Smooth muscle cell (in vitro differentiated cells): ENCODE measurements around the gene ASPDH. TPM values are rescaled to one million over a fixed set of nuclear protein-coding genes. Genes with fewer than 3 reads are reported as not detected.
A peak's percentile ranks its signal among the peaks of the same experiment; 100 is the strongest.

ENCODE experiments used
- DNase-seq: peaks from one replicate; lab custom pipeline; 2025; ENCODE audit not compliant: unreplicated experiment; lab: John Stamatoyannopoulos, UW
- H2AFZ ChIP-seq: fragments of 200-600 bp; sonication (generic); 2 replicates; pipeline ENCODE4 v1.6.0; 2016; ENCODE audit warnings: antibody characterized with exemption, low read depth, mild to moderate bottlenecking
- H3F3A ChIP-seq: fragments of 200-600 bp; sonication (generic); 2 replicates; pipeline ENCODE4 v1.6.0; 2017; ENCODE audit warnings: antibody characterized with exemption, low read depth
- H3K27ac ChIP-seq: fragments of 200-600 bp; sonication (generic); 2 replicates; pipeline ENCODE4 v1.5.1; 2016; ENCODE audit warnings: low read depth, mild to moderate bottlenecking
- H3K27me3 ChIP-seq: fragments of 200-600 bp; sonication (generic); 2 replicates; pipeline ENCODE4 v1.6.1; 2016; ENCODE audit warnings: low read depth, mild to moderate bottlenecking
- H3K36me3 ChIP-seq: fragments of 200-600 bp; sonication (generic); 2 replicates; pipeline ENCODE4 v1.5.1; 2016; ENCODE audit warnings: low read depth
- H3K4me1 ChIP-seq: fragments of 200-600 bp; sonication (generic); 2 replicates; pipeline ENCODE4 v1.5.1; 2016; ENCODE audit warnings: low read depth
- H3K4me2 ChIP-seq: fragments of 200-600 bp; sonication (generic); 2 replicates; pipeline ENCODE4 v1.6.0; 2016; ENCODE audit warnings: mild to moderate bottlenecking
- H3K4me3 ChIP-seq: fragments of 200-600 bp; sonication (generic); 2 replicates; pipeline ENCODE4 v1.5.1; 2016; ENCODE audit warnings: mild to moderate bottlenecking
- H3K79me2 ChIP-seq: fragments of 200-600 bp; sonication (generic); 2 replicates; pipeline ENCODE4 v1.6.0; 2016; ENCODE audit warnings: low read depth, mild to moderate bottlenecking
- H3K9ac ChIP-seq: fragments of 200-600 bp; sonication (generic); 2 replicates; pipeline ENCODE4 v1.6.0; 2016; ENCODE audit warnings: low read depth
- H3K9me3 ChIP-seq: fragments of 200-600 bp; sonication (generic); replicated peaks from 2 replicates; pipeline ENCODE4 v1.5.1; 2016; ENCODE audit warnings: low read depth
- H4K20me1 ChIP-seq: fragments of 200-600 bp; sonication (generic); 2 replicates; pipeline ENCODE4 v1.6.0; 2016; ENCODE audit warnings: low read depth
- CTCF ChIP-seq: fragments of 200-600 bp; sonication (generic); IDR thresholded peaks from 2 replicates; pipeline ENCODE4 v1.5.1; 2017; ENCODE audit warnings: borderline replicate concordance, mild to moderate bottlenecking, antibody characterized with exemption; ENCODE audit not compliant: insufficient read depth, poor library complexity, severe bottlenecking
- WGBS: methylation state at CpG from one replicate; pipeline ENCODE4 v1.1.7; 2016; ENCODE audit warnings: low lambda C conversion rate; 5-methylcytosine and 5-hydroxymethylcytosine counted together
- polyA plus RNA-seq: library from polyadenylated mRNA; unstranded; fragments of >200 nt; fragmentation: Nextera tagmentation; extraction: Ambion mirVana; gene quantifications from 2 replicates; pipeline ENCODE4 v1.2.1, GENCODE V29; 2016
- total RNA-seq: library from RNA; depleted of rRNA; stranded (reverse); fragments of >200 nt; gene quantifications from 2 replicates; pipeline ENCODE4 v1.2.3, GENCODE V29; 2014

Gene ASPDH
- total and polyA plus RNA-seq, 2 experiments from 2014 or later: not detected

DNA sequence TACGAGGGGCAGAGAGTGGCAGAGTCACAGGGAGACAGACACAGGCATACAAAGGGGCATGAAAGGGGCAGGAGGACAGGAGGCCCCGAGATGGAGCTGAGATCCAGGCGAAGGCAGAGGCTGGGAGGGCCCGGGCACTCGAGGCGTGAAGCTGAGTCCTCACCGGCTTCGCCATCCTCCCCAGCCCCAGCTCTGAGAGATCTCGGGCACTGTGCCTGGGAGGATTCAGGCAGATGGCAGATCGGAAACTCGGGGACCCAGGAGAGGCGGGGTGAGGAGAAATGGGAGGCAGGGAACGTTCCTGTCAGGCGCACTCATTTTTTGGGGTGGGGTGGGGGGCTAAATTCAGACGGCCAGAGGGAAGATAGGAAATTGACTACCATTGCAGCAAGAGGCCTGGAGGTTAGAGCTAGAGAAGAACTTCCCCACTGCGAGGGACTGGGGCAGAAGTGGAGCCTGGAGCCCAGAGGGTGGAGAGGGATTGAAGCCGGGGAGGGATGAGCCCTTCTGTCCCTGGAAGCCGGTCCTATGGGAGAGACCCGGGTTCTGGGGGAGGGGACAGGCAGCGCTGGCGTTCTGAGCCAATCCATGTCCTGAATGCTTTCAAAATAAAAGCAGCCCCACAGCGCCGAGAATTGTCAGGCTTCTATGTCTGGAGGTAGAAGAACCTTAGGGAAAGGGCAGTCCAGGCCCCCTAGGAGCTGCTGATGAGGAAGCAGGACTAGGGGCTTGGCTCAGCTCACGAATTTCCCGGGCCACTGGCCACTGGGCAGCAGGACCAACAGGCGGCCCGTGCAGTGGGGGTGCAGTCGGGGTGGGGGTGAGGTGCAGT lies 42.0 kb upstream of the ASPDH start:
- no peaks in the 10 kb centered on the region for H3K4me1 ChIP-seq
- H3K4me2 ChIP-seq: peak overlapping the region; percentile 93
- H3K9ac ChIP-seq: no peak overlapping the region
- H3K79me2 ChIP-seq: no peaks in the 10 kb centered on the region
- peak overlapping the region; percentile 62 for H3K4me3 ChIP-seq
- WGBS: 43% methylated on average over 28 of the region's 28 CpGs
- no peaks in the 10 kb centered on the region for H3K9me3 ChIP-seq
- H2AFZ ChIP-seq: peak overlapping the region; percentile 91
- H3K27ac ChIP-seq: no peak overlapping the region
- H3K36me3 ChIP-seq: no peaks in the 10 kb centered on the region
- no peaks in the 10 kb centered on the region for H4K20me1 ChIP-seq
- no peak for TF ChIP-seq CTCF
- no peaks in the 10 kb centered on the region for H3F3A ChIP-seq
- no peak for DNase-seq
- peaks cover 26% of the 10 kb centered on the region for H3K27me3 ChIP-seq

DNA sequence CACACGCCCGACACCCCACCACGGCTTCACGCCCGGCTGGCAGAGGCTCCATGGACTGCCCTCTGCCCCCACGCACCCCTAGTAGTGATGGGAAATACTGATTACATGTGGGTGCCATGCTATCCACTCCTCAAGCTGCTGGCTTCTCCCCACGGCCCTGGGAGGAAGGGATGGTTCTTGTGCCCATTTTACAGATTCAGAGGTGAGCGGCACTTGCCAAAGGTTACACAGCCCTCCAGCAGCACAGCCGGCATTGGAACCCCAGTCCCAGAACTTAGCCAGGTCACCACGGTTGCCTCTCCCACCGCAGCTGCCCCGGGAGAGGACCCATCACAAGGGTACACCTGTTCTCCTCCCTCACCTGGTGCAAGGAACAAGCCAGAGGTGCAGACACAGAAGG lies 41.3 kb upstream of the ASPDH start:
- Histone ChIP-seq H2AFZ (no peak overlapping the region), H3F3A (no peaks in the 10 kb centered on the region), H3K4me1 (no peaks in the 10 kb centered on the region), H4K20me1 (no peaks in the 10 kb centered on the region), H3K27ac (no peak overlapping the region), H3K9ac (no peak overlapping the region), H3K4me3 (no peak overlapping the region), H3K36me3 (no peaks in the 10 kb centered on the region), H3K79me2 (no peaks in the 10 kb centered on the region), H3K4me2 (no peak overlapping the region), H3K9me3 (no peaks in the 10 kb centered on the region), H3K27me3 (peaks cover 26% of the 10 kb centered on the region)
- no peak for TF ChIP-seq CTCF
- WGBS: 86% methylated on average over 12 of the region's 12 CpGs
- DNase-seq: no peak

GRCh38 chr19:50554212-50554611 lies 40.5 kb upstream of the ASPDH start:
- Histone ChIP-seq H3F3A (no peaks in the 10 kb centered on the region), H3K4me3 (no peak overlapping the region), H3K27me3 (peaks cover 26% of the 10 kb centered on the region), H3K9me3 (no peaks in the 10 kb centered on the region), H3K4me2 (no peak overlapping the region), H3K27ac (no peak overlapping the region), H2AFZ (no peak overlapping the region), H3K79me2 (no peaks in the 10 kb centered on the region), H3K36me3 (no peaks in the 10 kb centered on the region), H3K4me1 (no peaks in the 10 kb centered on the region), H3K9ac (no peak overlapping the region), H4K20me1 (no peaks in the 10 kb centered on the region)
- TF ChIP-seq CTCF: no peak
- WGBS: 92% methylated on average over 10 of the region's 10 CpGs
- DNase-seq: no peak
